ENCODE data around the gene MLLT10. TPM values are rescaled to one million over a fixed set of nuclear protein-coding genes. Genes with fewer than 3 reads are reported as not detected.
A peak's percentile ranks its signal among the peaks of the same experiment; 100 is the strongest.

MLLT10 gene
- total RNA-seq, 2 experiments from 2014 or later, result 33.8 to 34.1 TPM

DNA sequence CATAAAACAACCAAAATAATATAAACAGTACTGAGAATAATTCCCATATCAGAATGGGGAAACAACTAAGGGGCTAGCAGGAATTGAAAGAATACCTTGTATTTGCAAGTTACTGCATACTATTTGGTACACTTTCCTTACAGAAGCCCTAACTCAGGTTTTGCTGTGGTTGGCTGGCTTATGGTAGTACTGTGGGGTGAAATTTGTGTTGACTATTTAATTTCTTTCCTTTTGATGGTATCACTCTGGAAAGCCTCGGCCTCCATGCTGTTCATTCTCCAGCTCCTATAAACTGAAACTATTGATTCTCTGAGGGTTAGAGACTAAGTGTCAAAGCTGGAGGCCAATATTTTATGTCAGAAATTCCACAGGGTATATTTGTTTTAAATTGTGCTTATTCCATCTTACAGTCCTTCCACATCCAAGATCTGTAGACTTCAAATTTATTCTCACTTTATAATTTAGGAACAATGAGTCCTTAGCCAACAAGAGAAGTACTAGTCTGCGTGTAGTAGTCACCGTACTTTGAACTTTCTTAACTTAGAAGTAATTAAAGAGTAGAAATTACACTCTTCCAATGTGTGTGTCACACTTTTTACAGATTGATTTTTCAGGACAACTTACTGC lies 22.0 kb upstream of the MLLT10 start:
- no peak for ATAC-seq
- H3K4me3 Mint-ChIP-seq, result no peak overlapping the region
- intact Hi-C loops (cut with DNase I, micrococcal nuclease), result no loop called here
- ChIA-PET CTCF (interaction anchor here (1.1 kb wide), 1 partner anchor 14 kb away, joined by 3 read pairs; no protein-coding TSS in a partner anchor), POLR2A (no interaction called here)
- peaks cover 44% of the 10 kb centered on the region for H3K27me3 Mint-ChIP-seq
- H3K9me3 Mint-ChIP-seq (ENCODE audit: low read depth), result no peaks in the 10 kb centered on the region
- no peak for DNase-seq
- no peak overlapping the region for H3K27ac Mint-ChIP-seq
- peaks cover 3% of the 10 kb centered on the region for H3K4me1 Mint-ChIP-seq
- H3K36me3 Mint-ChIP-seq (ENCODE audit: low read depth), result no peaks in the 10 kb centered on the region

DNA sequence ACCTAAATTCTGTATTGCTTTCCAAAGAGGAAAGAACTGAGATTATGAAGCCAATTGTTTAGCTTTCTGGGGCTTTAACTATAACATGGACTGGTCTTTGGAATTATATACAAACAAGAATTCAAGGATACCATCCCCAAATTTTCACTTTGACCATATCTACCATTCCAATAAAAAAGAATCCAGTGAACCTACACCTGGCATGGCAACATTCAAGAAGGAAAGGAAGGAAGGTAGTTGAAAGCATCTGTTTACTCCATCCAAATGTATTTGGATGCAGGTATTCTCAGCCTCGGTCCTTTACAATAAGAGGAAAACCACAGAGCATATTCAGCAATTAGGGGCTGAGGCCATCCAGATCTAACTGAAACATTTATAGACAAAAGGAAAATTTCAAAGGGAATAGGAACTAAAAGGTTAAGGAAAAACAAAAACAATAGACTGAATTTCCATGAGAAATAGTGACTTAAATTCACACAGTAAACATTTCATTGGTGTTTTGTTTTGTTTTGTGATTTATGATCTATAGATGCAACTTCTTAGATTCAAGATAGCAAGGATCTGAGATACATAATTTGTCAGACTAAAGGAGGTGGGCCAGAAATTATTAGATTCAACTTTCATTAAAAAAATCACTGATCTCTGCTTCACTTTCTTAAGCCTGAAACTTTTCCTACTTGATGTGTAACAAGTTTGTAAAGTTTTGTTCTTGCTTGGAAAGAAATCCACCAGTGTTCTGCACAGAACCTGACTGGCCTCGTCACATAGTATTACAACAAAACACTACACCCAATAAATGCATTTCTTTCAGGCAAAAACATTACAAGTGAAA lies 21.2 kb upstream of the MLLT10 start:
- intact Hi-C loops (cut with DNase I, micrococcal nuclease), result no loop called here
- ATAC-seq (no peak), DNase-seq (no peak)
- H3K27ac Mint-ChIP-seq, result no peak overlapping the region
- ChIA-PET POLR2A (no interaction called here), CTCF (interaction anchor here (1.1 kb wide), 1 partner anchor 14 kb away, joined by 3 read pairs; no protein-coding TSS in a partner anchor)
- peaks cover 48% of the 10 kb centered on the region for H3K27me3 Mint-ChIP-seq
- H3K4me3 Mint-ChIP-seq, result no peak overlapping the region
- no peaks in the 10 kb centered on the region for H3K36me3 Mint-ChIP-seq (ENCODE audit: low read depth)
- no peaks in the 10 kb centered on the region for H3K9me3 Mint-ChIP-seq (ENCODE audit: low read depth)
- peaks cover 7% of the 10 kb centered on the region for H3K4me1 Mint-ChIP-seq

DNA sequence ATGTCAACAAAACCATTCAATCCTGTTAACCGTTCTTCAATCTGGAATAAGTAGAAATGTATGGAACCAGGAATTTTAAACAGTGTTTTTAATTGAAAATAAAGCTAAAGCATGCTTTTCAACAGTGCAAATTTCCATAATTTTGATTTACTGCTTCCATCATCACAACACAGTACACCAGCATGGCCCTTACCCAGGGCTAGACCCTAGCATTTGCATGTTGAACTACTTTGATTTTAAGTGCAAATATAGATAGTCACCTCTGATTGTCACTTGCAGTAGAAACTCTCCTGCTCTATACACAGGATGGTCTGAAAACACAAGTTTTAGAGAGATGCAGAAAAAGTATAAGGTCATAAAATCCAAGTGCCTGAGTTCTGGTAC lies 20.6 kb upstream of the MLLT10 start:
- Mint-ChIP-seq H3K9me3 (ENCODE audit: low read depth) (no peaks in the 10 kb centered on the region), H3K27ac (no peak overlapping the region), H3K36me3 (ENCODE audit: low read depth) (no peaks in the 10 kb centered on the region), H3K4me3 (no peak overlapping the region), H3K27me3 (peaks cover 54% of the 10 kb centered on the region), H3K4me1 (peaks cover 13% of the 10 kb centered on the region)
- DNase-seq (no peak), ATAC-seq (no peak)
- CTCF ChIA-PET, result no interaction called here
- POLR2A ChIA-PET, result no interaction called here
- intact Hi-C loops (cut with DNase I, micrococcal nuclease), result no loop called here

DNA sequence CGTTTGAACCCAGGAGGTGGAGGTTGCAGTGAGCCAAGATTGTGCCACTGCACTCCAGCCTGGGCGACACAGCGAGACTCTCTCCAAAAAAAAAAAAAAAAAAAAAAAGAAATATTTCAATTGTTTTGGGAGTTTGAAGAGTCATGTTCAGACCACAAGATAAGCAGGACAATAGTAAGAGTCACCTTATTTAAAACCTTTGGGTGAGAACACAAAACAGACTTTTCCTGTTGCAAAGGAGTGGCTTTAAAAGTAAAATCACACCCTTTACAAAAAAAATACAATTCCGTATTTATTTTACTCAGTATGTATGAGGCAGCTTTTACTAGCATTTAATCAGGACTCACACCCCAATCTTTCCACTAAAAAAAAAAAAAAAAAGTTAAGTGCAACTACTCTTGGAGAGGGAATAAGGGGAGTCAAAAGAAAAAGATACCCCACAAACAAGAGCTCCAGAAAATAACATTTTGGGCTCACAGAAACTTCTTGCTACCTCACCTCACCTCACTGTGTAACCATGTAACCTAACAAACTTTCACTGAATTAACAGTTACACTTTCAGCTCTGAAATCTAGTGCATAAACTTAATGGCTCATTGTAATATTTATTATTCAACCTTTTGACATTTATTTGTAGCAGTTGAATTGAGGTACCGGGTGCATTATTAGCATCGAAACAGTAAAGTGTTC lies 19.8 kb upstream of the MLLT10 start:
- ChIA-PET CTCF (interaction anchor here (0.6 to 0.7 kb wide), 2 partner anchors 17 to 1621 kb away, joined by 4 to 5 read pairs; no protein-coding TSS in a partner anchor), POLR2A (no interaction called here)
- H3K9me3 Mint-ChIP-seq (ENCODE audit: low read depth), result no peaks in the 10 kb centered on the region
- H3K4me1 Mint-ChIP-seq, result peaks cover 22% of the 10 kb centered on the region
- H3K36me3 Mint-ChIP-seq (ENCODE audit: low read depth), result no peaks in the 10 kb centered on the region
- H3K27ac Mint-ChIP-seq, result no peak overlapping the region
- peaks cover 57% of the 10 kb centered on the region for H3K27me3 Mint-ChIP-seq
- DNase-seq (no peak), ATAC-seq (no peak)
- H3K4me3 Mint-ChIP-seq, result no peak overlapping the region
- intact Hi-C loops (cut with DNase I, micrococcal nuclease), result no loop called here

DNA sequence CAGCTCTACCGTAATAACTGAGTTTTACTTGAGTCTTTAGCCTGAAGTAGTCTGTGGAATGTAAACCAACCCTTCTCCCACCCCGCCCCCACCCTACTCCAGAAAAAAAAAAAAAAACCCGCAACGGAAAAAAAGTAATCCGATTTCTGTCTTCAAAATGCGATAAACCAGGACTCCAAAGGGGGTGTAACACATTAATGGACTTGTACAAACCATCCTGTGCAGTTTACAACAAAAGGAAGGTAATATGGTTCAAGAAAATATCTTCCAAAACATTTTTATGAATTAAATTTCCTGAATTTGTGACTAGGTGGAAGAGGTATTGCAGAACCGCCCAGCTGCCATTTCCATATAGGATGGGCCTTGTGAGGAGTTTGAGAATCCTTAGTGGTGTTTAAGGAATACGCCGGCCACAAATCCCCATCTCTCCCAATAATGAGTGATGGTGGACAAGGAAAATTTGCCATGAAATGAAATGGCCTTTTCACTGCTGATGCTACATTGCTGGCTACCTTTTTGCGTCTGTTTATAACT lies 19.1 kb upstream of the MLLT10 start:
- Mint-ChIP-seq H3K4me3 (no peak overlapping the region), H3K9me3 (ENCODE audit: low read depth) (no peaks in the 10 kb centered on the region), H3K4me1 (peaks cover 28% of the 10 kb centered on the region), H3K27me3 (peaks cover 62% of the 10 kb centered on the region), H3K27ac (no peak overlapping the region), H3K36me3 (ENCODE audit: low read depth) (no peaks in the 10 kb centered on the region)
- no peak for DNase-seq
- intact Hi-C loops (cut with DNase I, micrococcal nuclease), result loop anchor here in 1 of 2 experiments (5.0 kb wide), 3 partner anchors 732 to 827 kb away; partner anchors contain the start of gene COMMD3
- CTCF ChIA-PET, result interaction anchor here (0.6 to 0.7 kb wide), 3 partner anchors 13 to 1621 kb away, joined by 3 to 5 read pairs (median 4); no protein-coding TSS in a partner anchor
- ATAC-seq, result no peak
- POLR2A ChIA-PET, result no interaction called here

DNA sequence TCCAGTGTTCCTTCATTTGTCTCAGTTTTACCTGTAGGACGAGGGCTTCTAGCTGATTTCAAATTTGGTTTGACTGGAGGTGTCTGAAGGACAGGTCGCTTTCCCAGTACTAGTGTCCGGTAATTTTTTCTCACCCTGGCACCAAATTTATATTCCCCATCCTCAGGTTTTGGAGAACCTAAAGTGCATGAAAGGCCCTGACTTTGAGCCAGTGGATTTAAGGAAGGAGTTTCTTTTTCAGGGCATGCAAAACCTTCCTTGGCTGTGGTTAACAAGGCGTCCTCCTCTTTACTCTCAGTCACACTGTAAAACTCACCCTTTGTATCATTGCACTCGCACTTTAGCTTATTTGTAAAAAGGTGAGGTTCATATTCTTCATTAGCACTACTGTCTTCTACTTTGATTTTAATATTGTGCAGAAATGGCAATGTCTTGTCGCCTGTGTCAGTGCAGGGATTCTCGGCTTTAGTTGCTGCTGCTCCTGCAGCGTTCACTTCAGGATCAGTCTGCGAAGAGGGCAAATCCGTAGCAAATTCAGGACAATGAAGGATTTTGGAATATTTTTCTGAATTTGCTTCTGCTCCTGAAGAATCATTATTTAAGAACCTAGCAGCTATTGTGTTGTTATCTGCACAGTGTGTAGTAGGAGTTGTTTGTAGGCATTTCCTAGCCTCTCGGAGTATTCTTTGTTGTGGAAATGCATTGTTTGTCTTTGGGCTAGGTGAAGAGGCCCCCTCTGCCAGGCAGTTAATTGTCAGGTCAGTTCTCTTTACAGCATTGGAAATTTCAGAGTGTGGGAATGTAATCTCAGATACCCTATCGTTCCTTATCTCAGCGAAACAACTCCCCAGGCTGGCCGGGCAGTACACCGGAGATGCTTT lies 18.4 kb upstream of the MLLT10 start:
- H3K9me3 Mint-ChIP-seq (ENCODE audit: low read depth), result no peaks in the 10 kb centered on the region
- no peaks in the 10 kb centered on the region for H3K36me3 Mint-ChIP-seq (ENCODE audit: low read depth)
- H3K4me1 Mint-ChIP-seq, result peaks cover 34% of the 10 kb centered on the region
- H3K27ac Mint-ChIP-seq, result no peak overlapping the region
- DNase-seq (no peak), ATAC-seq (no peak)
- H3K27me3 Mint-ChIP-seq, result peaks cover 66% of the 10 kb centered on the region
- ChIA-PET CTCF (interaction anchor here (0.7 to 1.2 kb wide), 4 partner anchors 14 to 37 kb away, joined by 3 to 7 read pairs (median 4); no protein-coding TSS in a partner anchor), POLR2A (interaction anchor here (1.0 kb wide), 1 partner anchor 19 kb away, joined by 3 read pairs; no protein-coding TSS in a partner anchor)
- intact Hi-C loops (cut with DNase I, micrococcal nuclease), result loop anchor here (1.0 to 5.0 kb wide), 4 partner anchors 18 to 827 kb away; partner anchors contain the start of gene COMMD3 (in 1 of the 2)
- peak overlapping the region; percentile 54 for H3K4me3 Mint-ChIP-seq

DNA sequence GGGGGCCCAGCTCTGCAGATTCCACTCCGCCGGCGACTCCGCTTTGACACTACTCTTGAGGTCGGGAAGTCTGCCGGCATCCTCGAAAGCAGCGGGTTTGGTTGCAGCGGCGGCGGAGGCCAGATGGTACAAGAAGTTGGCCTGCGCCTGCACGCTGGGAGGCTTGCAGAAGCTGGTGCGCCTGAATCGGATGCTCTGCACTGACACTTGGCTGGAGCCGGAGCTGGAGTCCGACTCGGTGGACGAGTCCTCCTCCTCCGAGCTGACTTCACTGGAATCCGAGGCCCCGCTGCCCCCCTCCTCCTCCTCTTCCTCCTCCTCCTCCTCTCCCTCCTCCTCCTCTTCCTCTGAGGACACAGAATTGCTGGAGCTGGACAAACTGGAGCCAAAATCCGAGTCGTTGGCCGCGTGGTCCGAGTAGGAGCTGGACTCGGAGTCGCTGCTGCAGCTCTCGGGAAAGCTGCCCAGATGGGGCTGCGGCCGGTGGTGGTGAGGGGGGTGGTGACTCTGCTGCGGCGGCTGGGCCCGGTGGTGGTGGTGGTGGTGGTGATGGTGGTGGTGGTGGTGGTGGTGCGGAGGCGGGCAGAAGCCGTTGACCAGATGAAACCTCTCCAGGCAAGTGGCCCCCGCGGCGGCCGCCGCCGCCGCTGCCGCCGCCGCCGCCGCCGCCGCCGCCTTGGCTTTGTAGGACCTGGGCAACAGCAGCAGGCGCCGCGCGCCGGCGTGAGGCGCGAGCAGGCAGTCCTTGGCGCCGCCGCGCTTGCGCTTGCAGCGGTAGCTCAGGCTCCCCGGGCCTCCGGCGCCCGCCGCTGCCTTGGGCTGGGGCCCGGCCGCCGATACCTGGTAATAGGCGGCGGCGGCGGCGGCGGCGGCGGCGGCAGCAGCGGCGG lies 17.5 kb upstream of the MLLT10 start:
- CTCF ChIA-PET, result interaction anchor here (1.0 to 1.2 kb wide), 3 partner anchors 15 to 36 kb away, joined by 3 to 7 read pairs (median 5); no protein-coding TSS in a partner anchor
- POLR2A ChIA-PET, result interaction anchor here (1.0 kb wide), 1 partner anchor 20 kb away, joined by 3 read pairs; no protein-coding TSS in a partner anchor
- Mint-ChIP-seq H3K27ac (no peak overlapping the region), H3K4me1 (peaks cover 34% of the 10 kb centered on the region), H3K4me3 (peak overlapping the region; percentile 78), H3K9me3 (ENCODE audit: low read depth) (no peaks in the 10 kb centered on the region), H3K27me3 (peaks cover 68% of the 10 kb centered on the region), H3K36me3 (ENCODE audit: low read depth) (no peaks in the 10 kb centered on the region)
- DNase-seq (peak; percentile 75), ATAC-seq (peak; percentile 71)
- intact Hi-C loops (cut with DNase I, micrococcal nuclease), result loop anchor here (1.0 to 5.0 kb wide), 6 partner anchors 9 to 826 kb away; partner anchors contain the start of genes COMMD3 (in 1 of the 2), MLLT10 (in 1 of the 2) and SKIDA1 (in 1 of the 2)

DNA sequence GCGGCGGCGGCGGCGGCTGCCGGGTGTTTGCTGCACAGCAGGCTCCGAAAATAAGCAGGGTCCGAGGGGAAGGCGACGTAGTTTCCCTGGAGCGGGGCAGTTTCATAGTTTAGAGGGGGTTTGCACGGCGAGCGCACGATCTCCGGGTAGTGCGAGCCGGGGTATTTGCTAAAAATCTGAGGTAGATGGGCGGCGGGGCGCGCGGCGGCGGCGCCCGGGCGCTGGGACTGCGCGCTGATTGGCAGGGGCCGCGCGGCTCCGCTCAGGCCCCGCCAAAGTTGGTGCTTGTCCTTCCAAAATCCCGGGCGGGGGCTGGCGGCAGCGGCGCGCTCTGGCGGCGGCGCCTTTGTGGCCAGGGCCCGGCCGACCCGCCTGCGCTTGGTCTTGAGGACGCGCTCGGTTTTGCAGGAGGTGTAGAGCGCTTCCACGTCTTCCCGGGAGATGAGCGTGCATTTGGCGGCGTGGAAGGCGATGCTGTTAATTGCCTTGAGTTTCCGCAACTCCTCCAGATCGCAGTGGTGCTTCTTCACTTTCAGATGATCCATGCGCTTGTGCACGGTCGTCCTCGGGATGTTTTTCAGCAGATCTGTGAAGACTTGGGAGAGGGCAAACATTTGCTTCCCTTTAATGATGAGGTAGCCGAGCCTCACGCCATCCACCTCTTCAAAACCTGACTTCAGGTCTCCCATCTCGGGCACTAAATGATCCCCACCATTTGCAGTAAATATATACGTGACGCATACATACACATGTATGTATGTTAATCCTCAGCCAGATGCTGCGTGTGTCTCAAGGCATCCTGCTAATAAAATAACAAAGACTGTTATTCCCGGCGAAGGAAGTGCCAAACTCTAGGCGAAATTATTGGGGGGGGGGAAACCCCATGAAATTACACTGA lies 16.6 kb upstream of the MLLT10 start:
- H3K9me3 Mint-ChIP-seq (ENCODE audit: low read depth), result no peaks in the 10 kb centered on the region
- ChIA-PET POLR2A (no interaction called here), CTCF (interaction anchor here (0.6 to 1.0 kb wide), 4 partner anchors 19 to 1041 kb away, joined by 3 to 8 read pairs (median 4); no protein-coding TSS in a partner anchor)
- no peaks in the 10 kb centered on the region for H3K36me3 Mint-ChIP-seq (ENCODE audit: low read depth)
- intact Hi-C loops (cut with DNase I, micrococcal nuclease), result loop anchor here (1.0 to 5.0 kb wide), 8 partner anchors 8 to 825 kb away; partner anchors contain the start of genes COMMD3 (in 1 of the 2), MLLT10 (in 1 of the 2) and SKIDA1 (in 1 of the 2)
- DNase-seq (peak; percentile 49), ATAC-seq (peak; percentile 37)
- H3K4me1 Mint-ChIP-seq, result peaks cover 34% of the 10 kb centered on the region
- peak overlapping the region; percentile 56 for H3K27ac Mint-ChIP-seq
- H3K27me3 Mint-ChIP-seq, result peaks cover 68% of the 10 kb centered on the region
- H3K4me3 Mint-ChIP-seq, result peak overlapping the region; percentile 78

DNA sequence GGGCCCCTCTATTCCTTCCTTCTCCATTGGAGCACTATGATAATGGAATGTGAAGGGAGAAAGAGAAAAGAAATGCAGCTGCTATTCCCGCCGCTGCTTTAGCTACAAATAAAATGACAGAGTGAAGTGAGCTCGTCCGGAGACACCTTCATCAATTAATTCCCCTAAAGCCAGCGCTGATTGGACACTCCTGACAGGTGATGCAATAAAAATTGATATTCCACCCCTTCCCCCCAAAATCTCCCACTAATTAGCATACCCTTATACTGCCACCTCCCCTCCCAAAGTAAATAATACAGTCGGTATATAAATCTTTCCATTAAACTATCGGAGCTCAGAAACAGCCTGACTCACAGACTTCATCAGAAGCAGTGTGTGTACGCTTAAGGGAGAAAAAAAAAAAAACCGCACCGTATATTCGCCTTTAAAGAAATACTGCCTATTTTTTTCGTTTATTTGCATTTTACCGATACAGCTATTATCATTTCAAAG lies 15.8 kb upstream of the MLLT10 start:
- no peak for DNase-seq
- no peaks in the 10 kb centered on the region for H3K36me3 Mint-ChIP-seq (ENCODE audit: low read depth)
- peak; percentile 65 for ATAC-seq
- intact Hi-C loops (cut with DNase I, micrococcal nuclease), result loop anchor here (1.0 to 5.0 kb wide), 5 partner anchors 8 to 824 kb away; partner anchors contain the start of gene COMMD3 (in 1 of the 2)
- CTCF ChIA-PET, result interaction anchor here (0.6 to 1.3 kb wide), 8 partner anchors 8 to 1040 kb away, joined by 3 to 8 read pairs (median 3); no protein-coding TSS in a partner anchor
- H3K4me1 Mint-ChIP-seq, result peaks cover 34% of the 10 kb centered on the region
- H3K4me3 Mint-ChIP-seq, result peak overlapping the region; percentile 78
- H3K27ac Mint-ChIP-seq, result peak overlapping the region; percentile 44
- H3K27me3 Mint-ChIP-seq, result peaks cover 65% of the 10 kb centered on the region
- POLR2A ChIA-PET, result no interaction called here
- no peaks in the 10 kb centered on the region for H3K9me3 Mint-ChIP-seq (ENCODE audit: low read depth)

All from activated CD4-positive, alpha-beta T cell treated with anti-CD3 and anti-CD28 coated beads for 36 hours (primary cell).